Cardiac muscle cell (in vitro differentiated cells and primary cell): ENCODE data around the gene SH3RF3. TPM values are rescaled to one million over a fixed set of nuclear protein-coding genes. Genes with fewer than 3 reads are reported as not detected.

Experiments
- DNase-seq, 2 donors: peaks; one replicate each; pipeline versions ENCODE4 v3.0.0 to v3.0.0-alpha.2; 2010 to 2017; ENCODE audit warnings: low read depth in 1 of 2, low spot score in 1 of 2
- H3K27ac ChIP-seq: fragments of 200-600 bp; sonication (generic); 2 replicates; pipeline ENCODE4 v1.5.1; 2016
- H3K27me3 ChIP-seq: fragments of 200-600 bp; sonication (generic); 2 replicates; pipeline ENCODE4 v1.6.0; 2016; ENCODE audit warnings: control low read depth
- H3K36me3 ChIP-seq: fragments of 200-600 bp; sonication (generic); 2 replicates; pipeline ENCODE4 v1.5.1; 2016; ENCODE audit warnings: control low read depth
- H3K4me1 ChIP-seq: fragments of 200-600 bp; sonication (generic); 2 replicates; pipeline ENCODE4 v1.8.1; 2017; ENCODE audit warnings: low read depth, mild to moderate bottlenecking, mixed run types
- H3K4me3 ChIP-seq: fragments of 200-600 bp; sonication (generic); 2 replicates; pipeline ENCODE4 v1.5.1; 2016; ENCODE audit warnings: mild to moderate bottlenecking
- H3K9me3 ChIP-seq: fragments of 200-600 bp; sonication (generic); 2 replicates; pipeline ENCODE4 v1.5.1; 2017; ENCODE audit warnings: low read depth, mild to moderate bottlenecking, control low read depth
- CTCF ChIP-seq: IDR thresholded peaks from 2 replicates; pipeline ENCODE4 v1.5.1; 2012; ENCODE audit warnings: low read depth, mild to moderate bottlenecking, low read length
- polyA plus RNA-seq: library from polyadenylated mRNA; unstranded; fragments of >200 nt; fragmentation: Nextera tagmentation; extraction: Ambion mirVana; gene quantifications from 2 replicates; pipeline ENCODE4 v1.2.1, GENCODE V29; 2016
- total RNA-seq: library from RNA; depleted of rRNA; stranded (reverse); fragments of >200 nt; gene quantifications from 2 replicates; pipeline ENCODE4 v1.2.3, GENCODE V29; 2016

SH3RF3 gene
- total and polyA plus RNA-seq, 2 experiments from 2014 or later = 1.2 to 1.7 TPM

GRCh38 chr2:109325570-109325969, 196.6 kb downstream of the SH3RF3 start:
- Histone ChIP-seq H3K4me1 (no peaks in the 10 kb centered on the region), H3K9me3 (no peaks in the 10 kb centered on the region), H3K4me3 (no peak overlapping the region), H3K36me3 (no peaks in the 10 kb centered on the region), H3K27ac (no peak overlapping the region), H3K27me3 (peaks cover 19% of the 10 kb centered on the region)
- no peak for DNase-seq
- TF ChIP-seq CTCF = no peak

- Histone ChIP-seq H3K4me1 (no peaks in the 10 kb centered on the region), H3K36me3 (no peaks in the 10 kb centered on the region), H3K9me3 (no peaks in the 10 kb centered on the region), H3K27me3 (peaks cover 19% of the 10 kb centered on the region), H3K4me3 (no peak overlapping the region), H3K27ac (no peak overlapping the region)
- no peak for TF ChIP-seq CTCF
- no peak for DNase-seq
These were observed 197.3 kb downstream of the SH3RF3 start for GRCh38 chr2:109326306-109326705.

GRCh38 chr2:109330056-109330455, 201.1 kb downstream of the SH3RF3 start:
- Histone ChIP-seq H3K4me1 (no peaks in the 10 kb centered on the region), H3K9me3 (no peaks in the 10 kb centered on the region), H3K36me3 (no peaks in the 10 kb centered on the region), H3K27ac (no peak overlapping the region), H3K4me3 (no peak overlapping the region), H3K27me3 (peaks cover 16% of the 10 kb centered on the region)
- peak in 1 of 2 donors; percentile 83 for DNase-seq
- TF ChIP-seq CTCF = no peak

- H3K4me3 ChIP-seq = no peak overlapping the region
- no peaks in the 10 kb centered on the region for H3K36me3 ChIP-seq
- no peaks in the 10 kb centered on the region for H3K4me1 ChIP-seq
- no peak overlapping the region for H3K27ac ChIP-seq
- no peak for TF ChIP-seq CTCF
- H3K9me3 ChIP-seq = no peaks in the 10 kb centered on the region
- peak in 1 of 2 donors; percentile 39 for DNase-seq
- peaks cover 16% of the 10 kb centered on the region for H3K27me3 ChIP-seq
These were observed 202.1 kb downstream of the SH3RF3 start for GRCh38 chr2:109331081-109331480.

GRCh38 chr2:109331896-109332848, 203.2 kb downstream of the SH3RF3 start:
- Histone ChIP-seq H3K36me3 (no peaks in the 10 kb centered on the region), H3K9me3 (no peaks in the 10 kb centered on the region), H3K27me3 (peaks cover 12% of the 10 kb centered on the region), H3K4me1 (no peaks in the 10 kb centered on the region), H3K27ac (no peak overlapping the region), H3K4me3 (no peak overlapping the region)
- TF ChIP-seq CTCF = no peak
- DNase-seq = peak in 1 of 2 donors; percentile 88
